ENCODE measurements around the gene CMC2. TPM values are rescaled to one million over a fixed set of nuclear protein-coding genes. Genes with fewer than 3 reads are reported as not detected.
A peak's percentile ranks its signal among the peaks of the same experiment; 100 is the strongest.

Gene CMC2
- total and polyA plus RNA-seq, 2 of the 13 experiments (the other 11 are each of a cell fraction or from before 2014, with no cell fraction given) = 116 to 129 TPM

DNA sequence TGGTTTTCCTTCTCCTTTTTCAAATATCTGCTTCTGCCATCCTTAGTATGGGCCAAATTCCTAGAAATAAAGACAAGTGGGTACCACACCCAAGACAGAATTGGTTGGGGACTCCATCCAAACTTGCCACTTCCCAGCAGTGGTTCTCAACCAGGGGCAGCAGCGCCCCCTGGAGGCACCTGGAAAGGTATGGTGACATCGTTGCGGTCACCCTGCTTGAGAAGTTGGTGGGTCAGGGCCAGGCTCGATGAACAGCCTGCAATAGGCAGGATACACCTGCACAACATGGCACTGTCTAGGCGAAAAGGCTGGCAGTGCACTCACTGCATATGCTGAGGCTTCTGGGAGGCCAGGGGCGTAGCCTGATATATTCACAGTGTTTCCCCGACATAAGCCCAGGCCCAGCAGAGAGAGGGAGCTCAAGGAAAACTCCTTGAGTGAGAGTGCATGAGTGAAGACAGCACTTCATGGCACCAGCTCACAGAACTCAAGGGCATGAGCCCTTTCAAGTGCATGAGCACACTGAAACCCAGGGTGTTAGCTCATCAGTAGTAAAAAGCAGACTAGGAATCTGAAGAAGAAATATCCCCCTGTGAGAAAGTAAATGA, 57.7 kb downstream of the CMC2 start:
- H3K9ac ChIP-seq (ENCODE audit: insufficient read depth, low read depth, low read length) = no peak overlapping the region
- H3K79me2 ChIP-seq (ENCODE audit: insufficient read depth, low read length) = no peaks in the 10 kb centered on the region
- in situ Hi-C loops (cut with HindIII; ENCODE audit: extremely low pct_ligation_motif_present, low pct_unique_long_range_greater_than_20kb) = no loop called here
- H3K4me1 ChIP-seq (ENCODE audit: insufficient read depth, low read length) = no peaks in the 10 kb centered on the region
- H4K20me1 ChIP-seq (ENCODE audit: insufficient read depth, low read length) = no peaks in the 10 kb centered on the region
- H3K27ac ChIP-seq (ENCODE audit: extremely low read length, insufficient read depth, low read length) = no peak overlapping the region
- 20% methylated on average over 5 of the region's 7 CpGs for WGBS (ENCODE audit: low lambda C conversion rate)
- FAIRE-seq (peak; percentile 59), DNase-seq (ENCODE audit: low spot score) (peak; percentile 62), ATAC-seq (peak; percentile 99)
- intact Hi-C loops (cut with micrococcal nuclease; ENCODE audit: unreplicated experiment) = no loop called here
- H3K9me3 ChIP-seq (ENCODE audit: low read length) = no peaks in the 10 kb centered on the region
- CTCF ChIA-PET (ENCODE audit: low intra/inter-chr PET ratio, low total read pairs) = interaction anchor here (1.2 to 1.7 kb wide), 3 partner anchors 23 to 124 kb away, joined by 3 to 9 read pairs (median 5); no protein-coding TSS in a partner anchor
- no TSS peak for BruUV-seq (replicated peaks)
- no peak overlapping the region for H3K4me3 ChIP-seq (replicated peaks in 1 of 3; ENCODE audit: insufficient read depth in 1 of 3, low read depth in 2 of 3, low read length in 3 of 3)
- peak overlapping the region; percentile 19; the same call in 1 of the 2 replicates for H3K4me2 ChIP-seq (ENCODE audit: low read depth, low read length)
- POLR2A ChIA-PET = no interaction called here
- no peak overlapping the region for H2AFZ ChIP-seq (ENCODE audit: low read length)
- 0 out of 5 replicates have a peak, but pooled peaks cover 0 to 7% of the 10 kb centered on the region in 2 experiments for H3K27me3 ChIP-seq (ENCODE audit: control insufficient read depth in 1 of 2, insufficient read depth in 2 of 2, low read length in 2 of 2)
- H3K36me3 ChIP-seq (replicated peaks in 1 of 2; ENCODE audit: control insufficient read depth in 1 of 2, insufficient read depth in 2 of 2, low read length in 2 of 2) = no peaks in the 10 kb centered on the region
- TF ChIP-seq, protein P1, sequence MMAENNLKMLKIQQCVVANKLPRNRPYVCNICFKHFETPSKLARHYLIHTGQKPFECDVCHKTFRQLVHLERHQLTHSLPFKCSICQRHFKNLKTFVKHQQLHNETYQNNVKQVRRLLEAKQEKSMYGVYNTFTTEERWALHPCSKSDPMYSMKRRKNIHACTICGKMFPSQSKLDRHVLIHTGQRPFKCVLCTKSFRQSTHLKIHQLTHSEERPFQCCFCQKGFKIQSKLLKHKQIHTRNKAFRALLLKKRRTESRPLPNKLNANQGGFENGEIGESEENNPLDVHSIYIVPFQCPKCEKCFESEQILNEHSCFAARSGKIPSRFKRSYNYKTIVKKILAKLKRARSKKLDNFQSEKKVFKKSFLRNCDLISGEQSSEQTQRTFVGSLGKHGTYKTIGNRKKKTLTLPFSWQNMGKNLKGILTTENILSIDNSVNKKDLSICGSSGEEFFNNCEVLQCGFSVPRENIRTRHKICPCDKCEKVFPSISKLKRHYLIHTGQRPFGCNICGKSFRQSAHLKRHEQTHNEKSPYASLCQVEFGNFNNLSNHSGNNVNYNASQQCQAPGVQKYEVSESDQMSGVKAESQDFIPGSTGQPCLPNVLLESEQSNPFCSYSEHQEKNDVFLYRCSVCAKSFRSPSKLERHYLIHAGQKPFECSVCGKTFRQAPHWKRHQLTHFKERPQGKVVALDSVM (CRISPR knock-in tag; IDR thresholded peaks at IDR 0.05) = no peak
- TF ChIP-seq ZFP1 (CRISPR knock-in tag; IDR thresholded peaks at IDR 0.05) (no peak), TRIM24 (CRISPR knock-in tag; IDR thresholded peaks at IDR 0.05) (no peak), ZNF678 (CRISPR knock-in tag; IDR thresholded peaks at IDR 0.05) (no peak), CHD2 (IDR thresholded peaks at IDR 0.05; ENCODE audit: low read depth, low read length) (no peak), CEBPG (CRISPR knock-in tag; IDR thresholded peaks at IDR 0.05) (peak; percentile 75), ZNF614 (CRISPR knock-in tag; IDR thresholded peaks at IDR 0.05; ENCODE audit: borderline replicate concordance) (no peak), ELF1 (CRISPR knock-in tag; IDR thresholded peaks at IDR 0.05) (0 out of 2 replicates have a peak, but pooled peaks have one; percentile 6), ZNF589 (CRISPR knock-in tag; conservative IDR thresholded peaks at IDR 0.05) (no peak), KLF16 (CRISPR knock-in tag; IDR thresholded peaks at IDR 0.05) (no peak), ZSCAN22 (CRISPR knock-in tag; IDR thresholded peaks at IDR 0.05) (no peak), KLF11 (CRISPR knock-in tag; IDR thresholded peaks at IDR 0.05) (no peak), BRCA1 (CRISPR knock-in tag; IDR thresholded peaks at IDR 0.05) (no peak), MED8 (CRISPR knock-in tag; IDR thresholded peaks at IDR 0.05; ENCODE audit: insufficient replicate concordance) (no peak), ZNF274 (CRISPR knock-in tag; IDR thresholded peaks at IDR 0.05) (no peak), FOSL2 (CRISPR knock-in tag; IDR thresholded peaks at IDR 0.05) (peak; percentile 24; the same call in 1 of the 2 replicates), JUNB (CRISPR knock-in tag; IDR thresholded peaks at IDR 0.05; ENCODE audit: borderline replicate concordance) (no peak)
- TF ChIP-seq, protein P2, sequence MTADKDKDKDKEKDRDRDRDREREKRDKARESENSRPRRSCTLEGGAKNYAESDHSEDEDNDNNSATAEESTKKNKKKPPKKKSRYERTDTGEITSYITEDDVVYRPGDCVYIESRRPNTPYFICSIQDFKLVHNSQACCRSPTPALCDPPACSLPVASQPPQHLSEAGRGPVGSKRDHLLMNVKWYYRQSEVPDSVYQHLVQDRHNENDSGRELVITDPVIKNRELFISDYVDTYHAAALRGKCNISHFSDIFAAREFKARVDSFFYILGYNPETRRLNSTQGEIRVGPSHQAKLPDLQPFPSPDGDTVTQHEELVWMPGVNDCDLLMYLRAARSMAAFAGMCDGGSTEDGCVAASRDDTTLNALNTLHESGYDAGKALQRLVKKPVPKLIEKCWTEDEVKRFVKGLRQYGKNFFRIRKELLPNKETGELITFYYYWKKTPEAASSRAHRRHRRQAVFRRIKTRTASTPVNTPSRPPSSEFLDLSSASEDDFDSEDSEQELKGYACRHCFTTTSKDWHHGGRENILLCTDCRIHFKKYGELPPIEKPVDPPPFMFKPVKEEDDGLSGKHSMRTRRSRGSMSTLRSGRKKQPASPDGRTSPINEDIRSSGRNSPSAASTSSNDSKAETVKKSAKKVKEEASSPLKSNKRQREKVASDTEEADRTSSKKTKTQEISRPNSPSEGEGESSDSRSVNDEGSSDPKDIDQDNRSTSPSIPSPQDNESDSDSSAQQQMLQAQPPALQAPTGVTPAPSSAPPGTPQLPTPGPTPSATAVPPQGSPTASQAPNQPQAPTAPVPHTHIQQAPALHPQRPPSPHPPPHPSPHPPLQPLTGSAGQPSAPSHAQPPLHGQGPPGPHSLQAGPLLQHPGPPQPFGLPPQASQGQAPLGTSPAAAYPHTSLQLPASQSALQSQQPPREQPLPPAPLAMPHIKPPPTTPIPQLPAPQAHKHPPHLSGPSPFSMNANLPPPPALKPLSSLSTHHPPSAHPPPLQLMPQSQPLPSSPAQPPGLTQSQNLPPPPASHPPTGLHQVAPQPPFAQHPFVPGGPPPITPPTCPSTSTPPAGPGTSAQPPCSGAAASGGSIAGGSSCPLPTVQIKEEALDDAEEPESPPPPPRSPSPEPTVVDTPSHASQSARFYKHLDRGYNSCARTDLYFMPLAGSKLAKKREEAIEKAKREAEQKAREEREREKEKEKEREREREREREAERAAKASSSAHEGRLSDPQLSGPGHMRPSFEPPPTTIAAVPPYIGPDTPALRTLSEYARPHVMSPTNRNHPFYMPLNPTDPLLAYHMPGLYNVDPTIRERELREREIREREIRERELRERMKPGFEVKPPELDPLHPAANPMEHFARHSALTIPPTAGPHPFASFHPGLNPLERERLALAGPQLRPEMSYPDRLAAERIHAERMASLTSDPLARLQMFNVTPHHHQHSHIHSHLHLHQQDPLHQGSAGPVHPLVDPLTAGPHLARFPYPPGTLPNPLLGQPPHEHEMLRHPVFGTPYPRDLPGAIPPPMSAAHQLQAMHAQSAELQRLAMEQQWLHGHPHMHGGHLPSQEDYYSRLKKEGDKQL (CRISPR knock-in tag; IDR thresholded peaks at IDR 0.05; ENCODE audit: low read depth) = no peak
